ENCODE results near the gene HPS5. TPM values are rescaled to one million over a fixed set of nuclear protein-coding genes. Genes with fewer than 3 reads are reported as not detected.
"Not testable (repeated sequence)": the region's sequence is repeated elsewhere in the genome, so short reads cannot be mapped to it uniquely, and the experiment has no call there.

The HPS5 gene
- polyA plus RNA-seq, 1 donor, result 18.2 TPM

DNA sequence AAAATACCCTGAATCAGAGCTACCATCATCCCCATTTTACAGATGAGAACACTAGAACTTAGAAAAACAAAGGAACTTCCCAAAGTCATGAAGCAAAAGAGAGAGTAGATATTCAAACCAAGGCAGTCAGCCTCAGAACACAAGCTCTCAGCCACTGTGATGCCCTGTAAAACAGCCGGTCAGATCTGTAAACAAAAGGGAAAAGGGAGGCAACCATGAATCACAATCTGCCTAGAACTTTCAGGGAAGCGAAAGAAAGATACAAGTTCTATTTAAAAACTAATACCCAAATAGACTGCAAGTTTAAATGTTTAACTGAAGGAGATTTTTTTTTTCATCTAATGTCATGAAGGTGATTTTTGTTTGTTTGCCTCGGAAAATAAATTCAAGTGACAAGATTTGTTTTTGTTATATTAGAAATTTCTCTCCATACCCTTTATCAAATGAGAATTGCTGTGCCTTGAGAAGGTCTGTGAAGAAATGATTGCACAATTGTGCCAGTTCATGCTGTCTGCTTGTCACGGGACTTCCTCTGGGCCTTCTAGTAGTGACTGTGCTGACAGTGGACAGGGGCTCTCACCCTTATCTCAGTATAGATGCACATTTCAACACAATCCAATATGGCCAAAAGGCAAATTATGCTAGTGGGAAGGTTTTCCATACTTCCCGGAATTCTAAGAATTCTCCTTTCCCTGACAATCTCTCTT is 44.2 kb downstream of the HPS5 start:
- peaks cover 2% of the 10 kb centered on the region for H3K9me3 ChIP-seq (ENCODE audit: control insufficient read depth, low read depth, low read length)
- H3K36me3 ChIP-seq (ENCODE audit: control insufficient read depth, insufficient read depth, low read length), result peaks cover 27% of the 10 kb centered on the region
- H3K4me3 ChIP-seq (ENCODE audit: low read length), result no peak overlapping the region
- H3K27ac ChIP-seq (ENCODE audit: low read length), result no peak overlapping the region
- H3K4me1 ChIP-seq (ENCODE audit: control insufficient read depth, insufficient read depth, low read length), result no peaks in the 10 kb centered on the region
- no peaks in the 10 kb centered on the region for H3K27me3 ChIP-seq (ENCODE audit: control insufficient read depth, insufficient read depth, low read length)
- WGBS (ENCODE audit: insufficient coverage, low lambda C conversion rate), result 89% methylated on average over 4 of the region's 5 CpGs
- no peak for DNase-seq

DNA sequence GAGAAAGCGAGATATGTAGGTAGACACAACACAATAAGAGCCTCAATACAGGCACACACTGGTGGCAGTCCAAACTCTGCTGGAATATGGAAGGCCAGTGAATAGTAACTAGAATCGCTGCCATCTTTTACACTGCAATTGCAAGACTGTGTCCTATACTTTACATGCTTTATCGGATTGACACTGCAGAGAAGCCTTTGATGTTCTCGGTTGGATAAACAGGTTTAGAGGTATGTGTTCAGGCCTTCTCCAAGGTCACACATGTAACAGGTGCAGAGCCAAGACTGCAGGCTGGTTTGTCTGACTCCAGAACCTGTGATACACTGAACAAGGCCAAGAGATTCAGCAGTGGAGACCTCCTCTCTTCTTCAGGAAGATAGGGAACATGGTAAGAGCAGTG is 50.7 kb downstream of the HPS5 start:
- Histone ChIP-seq H3K27ac (ENCODE audit: low read length) (no peak overlapping the region), H3K4me1 (ENCODE audit: control insufficient read depth, insufficient read depth, low read length) (no peaks in the 10 kb centered on the region), H3K9me3 (ENCODE audit: control insufficient read depth, low read depth, low read length) (no peaks in the 10 kb centered on the region), H3K27me3 (ENCODE audit: control insufficient read depth, insufficient read depth, low read length) (no peaks in the 10 kb centered on the region), H3K4me3 (ENCODE audit: low read length) (no peak overlapping the region), H3K36me3 (ENCODE audit: control insufficient read depth, insufficient read depth, low read length) (no peaks in the 10 kb centered on the region)
- DNase-seq, result no peak
- WGBS (ENCODE audit: insufficient coverage, low lambda C conversion rate), result 100% methylated on average over 1 of the region's 4 CpGs

DNA sequence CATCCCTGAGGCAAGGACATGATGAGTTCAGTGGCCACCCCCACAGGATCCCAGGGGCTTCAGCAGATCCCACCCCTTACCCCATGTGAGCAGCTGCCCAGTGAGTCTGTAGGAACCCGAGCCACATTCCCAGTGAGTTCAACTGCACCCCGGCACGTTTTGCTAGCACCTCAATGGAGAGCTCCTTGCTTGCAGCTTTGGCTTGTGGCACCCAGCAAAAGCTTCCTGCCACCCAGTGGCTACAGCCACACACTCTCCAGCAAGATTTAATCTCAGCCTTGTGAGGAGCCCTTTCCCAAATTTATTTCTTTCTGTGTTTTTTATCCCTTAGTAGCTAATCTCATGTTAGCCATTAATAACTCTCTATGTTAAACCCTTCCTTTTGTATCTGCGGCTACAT is 51.8 kb downstream of the HPS5 start:
- DNase-seq, result no peak

DNA sequence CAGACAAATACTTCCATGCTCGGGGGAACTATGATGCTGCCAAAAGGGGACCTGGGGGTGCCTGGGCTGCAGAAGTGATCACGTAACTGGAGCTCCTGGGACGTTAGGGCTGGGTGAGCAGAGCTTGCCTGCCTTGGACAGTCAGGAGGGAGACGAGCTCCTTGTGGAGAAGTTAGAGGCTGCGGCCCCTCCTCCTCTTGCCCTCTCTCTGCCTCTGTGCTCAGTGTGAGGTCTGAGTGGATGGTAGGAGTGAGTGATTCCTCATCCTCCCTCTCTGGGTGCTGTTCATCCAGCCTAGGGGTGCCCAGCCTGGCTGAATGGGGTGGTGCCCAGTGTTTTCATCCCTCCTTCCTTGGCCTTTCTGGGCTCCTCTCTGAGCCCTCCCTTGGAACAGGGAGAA is 52.7 kb downstream of the HPS5 start:
- not testable (repeated sequence) for H3K4me3 ChIP-seq (ENCODE audit: low read length); H3K27me3 ChIP-seq (ENCODE audit: control insufficient read depth, insufficient read depth, low read length); DNase-seq; H3K36me3 ChIP-seq (ENCODE audit: control insufficient read depth, insufficient read depth, low read length); H3K4me1 ChIP-seq (ENCODE audit: control insufficient read depth, insufficient read depth, low read length); H3K27ac ChIP-seq (ENCODE audit: low read length); H3K9me3 ChIP-seq (ENCODE audit: control insufficient read depth, low read depth, low read length)
- WGBS (ENCODE audit: insufficient coverage, low lambda C conversion rate), result no CpG with 5 or more reads among the region's 5 CpGs

More for the DNA sequence above, 51.8 kb downstream of the HPS5 start:
- Histone ChIP-seq H3K4me3 (ENCODE audit: low read length) (no peak overlapping the region), H3K4me1 (ENCODE audit: control insufficient read depth, insufficient read depth, low read length) (no peaks in the 10 kb centered on the region), H3K36me3 (ENCODE audit: control insufficient read depth, insufficient read depth, low read length) (no peaks in the 10 kb centered on the region), H3K9me3 (ENCODE audit: control insufficient read depth, low read depth, low read length) (no peaks in the 10 kb centered on the region), H3K27me3 (ENCODE audit: control insufficient read depth, insufficient read depth, low read length) (peaks cover 5% of the 10 kb centered on the region), H3K27ac (ENCODE audit: low read length) (no peak overlapping the region)
- WGBS (ENCODE audit: insufficient coverage, low lambda C conversion rate), result 80% methylated on average over 1 of the region's 4 CpGs

DNA sequence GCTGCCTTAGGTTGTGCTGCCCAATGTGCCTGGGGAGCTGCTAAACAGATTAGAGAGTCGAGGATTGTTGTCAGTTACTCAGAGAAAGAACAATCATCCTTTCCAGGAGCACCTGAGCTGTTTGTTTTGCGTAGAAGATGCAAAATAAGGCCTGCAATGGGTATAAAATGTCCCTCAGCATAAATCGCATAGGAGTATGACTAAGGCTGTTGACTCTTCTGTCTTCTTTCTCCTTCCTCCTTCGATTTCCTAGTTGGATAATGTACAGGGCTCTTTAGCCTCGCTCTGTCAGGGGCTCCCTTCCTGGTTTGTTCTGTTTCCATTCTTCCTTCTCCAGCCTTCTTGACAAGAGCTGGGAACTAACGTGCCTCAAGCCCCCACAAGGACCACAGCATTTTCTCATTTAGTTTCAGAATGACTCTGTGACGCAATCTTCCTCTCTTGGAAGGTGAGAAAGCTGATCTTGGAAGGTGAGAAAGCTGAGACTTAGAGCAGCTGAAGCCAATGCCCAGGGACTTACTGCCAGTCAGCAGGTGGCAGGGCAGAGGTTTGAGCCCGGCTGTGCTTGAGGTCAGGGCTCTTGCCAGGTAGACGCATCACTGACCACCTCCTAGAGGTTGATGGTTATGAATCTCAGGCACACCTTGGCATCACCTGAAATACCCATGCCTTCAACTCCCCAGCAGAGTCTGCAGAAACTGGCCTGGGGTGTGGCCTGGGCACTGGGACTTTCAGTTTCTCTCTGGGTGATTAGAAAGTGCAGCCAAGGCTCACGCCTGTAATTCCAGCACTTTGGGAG is 54.4 kb downstream of the HPS5 start:
- no CpG with 5 or more reads among the region's 10 CpGs for WGBS (ENCODE audit: insufficient coverage, low lambda C conversion rate)
- H3K27me3 ChIP-seq (ENCODE audit: control insufficient read depth, insufficient read depth, low read length); H3K27ac ChIP-seq (ENCODE audit: low read length); H3K4me3 ChIP-seq (ENCODE audit: low read length); DNase-seq; H3K4me1 ChIP-seq (ENCODE audit: control insufficient read depth, insufficient read depth, low read length); H3K9me3 ChIP-seq (ENCODE audit: control insufficient read depth, low read depth, low read length); H3K36me3 ChIP-seq (ENCODE audit: control insufficient read depth, insufficient read depth, low read length): not testable (repeated sequence)

DNA sequence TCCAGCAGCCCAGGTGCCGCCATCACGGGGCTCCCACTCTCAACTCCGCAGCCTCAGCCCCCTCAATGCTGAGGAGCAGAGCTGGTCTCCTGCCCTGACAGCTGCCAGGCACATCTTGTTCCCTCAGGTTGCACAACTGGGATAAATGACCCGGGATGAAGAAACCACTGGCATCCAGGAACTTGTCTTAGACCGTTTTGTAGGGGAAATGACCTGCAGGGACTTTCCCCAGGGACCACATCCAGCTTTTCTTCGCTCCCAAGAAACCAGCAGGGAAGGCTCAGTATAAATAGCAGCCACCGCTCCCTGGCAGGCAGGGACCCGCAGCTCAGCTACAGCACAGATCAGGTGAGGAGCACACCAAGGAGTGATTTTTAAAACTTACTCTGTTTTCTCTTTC is 56.0 kb downstream of the HPS5 start, which contains the start of gene SAA1:
SAA1 (plus strand) TSS at position 316 of the 400 bp plus-strand sequence. CDS start 624 bp downstream, outside the sequence.
- Histone ChIP-seq H3K27me3 (ENCODE audit: control insufficient read depth, insufficient read depth, low read length) (peaks cover 5% of the 10 kb centered on the region), H3K4me1 (ENCODE audit: control insufficient read depth, insufficient read depth, low read length) (no peaks in the 10 kb centered on the region), H3K36me3 (ENCODE audit: control insufficient read depth, insufficient read depth, low read length) (no peaks in the 10 kb centered on the region), H3K27ac (ENCODE audit: low read length) (no peak within 1 kb of the TSS), H3K9me3 (ENCODE audit: control insufficient read depth, low read depth, low read length) (no peaks in the 10 kb centered on the region), H3K4me3 (ENCODE audit: low read length) (no peak within 1 kb of the TSS)
- no CpG with 5 or more reads among the region's 8 CpGs for WGBS (ENCODE audit: insufficient coverage, low lambda C conversion rate)
- DNase-seq, result no peak

DNA sequence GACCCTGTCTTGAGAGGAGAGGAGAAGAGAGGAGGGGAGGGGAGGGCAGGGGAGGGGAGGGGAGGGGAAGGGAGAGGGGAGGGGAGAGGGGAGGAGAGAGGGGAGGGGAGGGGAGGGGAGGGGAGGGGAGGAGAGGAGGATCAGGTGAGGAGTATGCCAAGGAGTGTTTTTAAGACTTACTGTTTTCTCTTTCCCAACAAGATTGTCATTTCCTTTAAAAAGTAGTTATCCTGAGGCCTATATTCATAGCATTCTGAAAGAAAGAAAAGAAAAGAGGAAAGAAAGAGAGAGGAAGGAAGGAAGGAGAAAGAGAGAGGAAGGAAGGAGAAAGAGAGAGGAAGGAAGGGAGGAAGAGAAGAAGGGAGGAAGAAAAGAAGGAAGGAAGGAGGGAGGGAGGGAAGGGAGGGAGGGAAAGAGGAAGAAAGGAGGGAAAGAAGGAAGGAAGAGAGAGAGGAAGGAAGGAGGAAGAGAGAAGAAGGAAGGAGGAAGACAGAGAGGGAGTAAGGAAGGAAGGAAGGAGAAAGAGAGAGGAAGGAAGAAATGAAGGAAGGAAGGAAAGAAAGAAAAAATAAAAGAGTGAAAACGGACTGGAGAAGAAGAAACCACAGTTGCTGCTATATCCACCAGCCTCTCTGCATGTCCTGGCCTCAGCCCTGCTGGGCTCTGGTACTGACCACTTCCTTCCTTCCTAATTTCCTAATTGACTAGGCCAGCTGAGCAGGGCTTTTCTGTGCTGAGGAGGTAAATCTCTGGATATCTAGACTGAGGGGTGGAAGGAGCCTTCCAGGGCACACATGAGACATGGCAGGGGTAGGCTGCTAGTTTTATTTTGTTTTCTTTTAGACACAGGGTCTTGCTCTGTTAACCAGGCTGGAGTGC is 57.0 kb downstream of the HPS5 start:
- no peak for DNase-seq
- 80% methylated on average over 1 of the region's 1 CpG for WGBS (ENCODE audit: insufficient coverage, low lambda C conversion rate)
- no peaks in the 10 kb centered on the region for H3K4me1 ChIP-seq (ENCODE audit: control insufficient read depth, insufficient read depth, low read length)
- H3K36me3 ChIP-seq (ENCODE audit: control insufficient read depth, insufficient read depth, low read length), result no peaks in the 10 kb centered on the region
- no peak overlapping the region for H3K4me3 ChIP-seq (ENCODE audit: low read length)
- H3K9me3 ChIP-seq (ENCODE audit: control insufficient read depth, low read depth, low read length), result no peaks in the 10 kb centered on the region
- no peak overlapping the region for H3K27ac ChIP-seq (ENCODE audit: low read length)
- peaks cover 5% of the 10 kb centered on the region for H3K27me3 ChIP-seq (ENCODE audit: control insufficient read depth, insufficient read depth, low read length)

DNA sequence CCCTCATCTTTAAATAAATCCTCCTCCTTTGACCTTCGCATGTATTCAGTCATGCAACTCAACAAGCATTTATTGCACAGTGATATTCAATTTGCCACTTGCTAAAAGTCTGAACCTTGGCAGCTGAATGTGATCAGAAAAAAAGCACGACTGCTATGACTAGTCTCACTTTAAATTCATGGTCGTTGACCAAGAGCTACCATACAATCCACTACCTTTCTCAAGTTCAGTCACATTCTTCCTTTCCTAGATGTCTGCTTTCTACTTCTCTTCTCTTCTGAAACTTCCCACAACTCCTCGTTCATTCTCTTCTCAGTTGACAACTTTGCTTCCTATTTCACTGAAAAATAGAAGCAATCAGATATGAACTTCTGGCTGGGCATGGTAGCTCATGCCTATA is 57.9 kb downstream of the HPS5 start:
- Histone ChIP-seq H3K27me3 (ENCODE audit: control insufficient read depth, insufficient read depth, low read length) (peaks cover 5% of the 10 kb centered on the region), H3K27ac (ENCODE audit: low read length) (no peak overlapping the region), H3K36me3 (ENCODE audit: control insufficient read depth, insufficient read depth, low read length) (no peaks in the 10 kb centered on the region), H3K9me3 (ENCODE audit: control insufficient read depth, low read depth, low read length) (no peaks in the 10 kb centered on the region), H3K4me3 (ENCODE audit: low read length) (no peak overlapping the region), H3K4me1 (ENCODE audit: control insufficient read depth, insufficient read depth, low read length) (no peaks in the 10 kb centered on the region)
- WGBS (ENCODE audit: insufficient coverage, low lambda C conversion rate), result 71% methylated on average over 1 of the region's 4 CpGs
- no peak for DNase-seq

DNA sequence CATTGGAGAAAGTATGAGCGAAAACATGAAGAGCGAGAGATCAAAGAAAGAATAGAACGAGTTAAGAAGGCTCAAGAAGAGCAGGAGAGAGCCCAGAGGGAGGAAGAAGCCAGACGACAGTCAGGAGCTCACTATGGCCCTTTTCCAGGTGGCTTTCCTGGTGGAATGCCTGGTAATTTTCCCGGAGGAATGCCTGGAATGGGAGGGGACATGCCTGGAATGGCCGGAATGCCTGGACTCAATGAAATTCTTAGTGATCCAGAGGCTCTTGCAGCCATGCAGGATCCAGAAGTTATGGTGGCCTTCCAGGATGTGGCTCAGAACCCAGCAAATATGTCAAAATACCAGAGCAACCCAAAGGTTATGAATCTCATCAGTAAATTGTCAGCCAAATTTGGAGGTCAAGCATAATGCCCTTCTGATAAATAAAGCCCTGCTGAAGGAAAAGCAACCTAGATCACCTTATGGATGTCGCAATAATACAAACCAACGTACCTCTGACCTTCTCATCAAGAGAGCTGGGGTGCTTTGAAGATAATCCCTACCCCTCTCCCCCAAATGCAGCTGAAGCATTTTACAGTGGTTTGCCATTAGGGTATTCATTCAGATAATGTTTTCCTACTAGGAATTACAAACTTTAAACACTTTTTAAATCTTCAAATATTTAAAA is 59.1 kb downstream of the HPS5 start:
- 100% methylated on average over 2 of the region's 8 CpGs for WGBS (ENCODE audit: insufficient coverage, low lambda C conversion rate)
- H3K9me3 ChIP-seq (ENCODE audit: control insufficient read depth, low read depth, low read length), result not testable (repeated sequence)

DNA sequence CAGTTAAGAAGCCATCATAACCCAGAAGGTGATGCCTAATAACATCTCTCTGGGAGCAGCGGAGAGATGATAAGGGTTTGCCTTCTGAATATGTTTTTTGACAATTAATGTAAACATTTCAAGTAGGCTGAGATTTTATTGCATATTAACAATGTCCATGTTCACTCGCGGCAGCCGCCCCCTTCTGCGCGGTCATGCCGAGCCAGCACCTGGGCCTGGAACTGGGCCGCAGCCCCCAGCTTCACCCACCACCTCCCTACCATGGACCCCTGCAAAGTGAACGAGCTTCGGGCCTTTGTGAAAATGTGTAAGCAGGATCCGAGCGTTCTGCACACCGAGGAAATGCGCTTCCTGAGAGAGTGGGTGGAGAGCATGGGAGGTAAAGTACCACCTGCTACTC is 60.2 kb downstream of the HPS5 start:
- DNase-seq, result no peak
- Histone ChIP-seq H3K9me3 (ENCODE audit: control insufficient read depth, low read depth, low read length) (no peaks in the 10 kb centered on the region), H3K27ac (ENCODE audit: low read length) (no peak overlapping the region), H3K36me3 (ENCODE audit: control insufficient read depth, insufficient read depth, low read length) (no peaks in the 10 kb centered on the region), H3K4me3 (ENCODE audit: low read length) (no peak overlapping the region), H3K27me3 (ENCODE audit: control insufficient read depth, insufficient read depth, low read length) (peaks cover 5% of the 10 kb centered on the region), H3K4me1 (ENCODE audit: control insufficient read depth, insufficient read depth, low read length) (no peaks in the 10 kb centered on the region)
- WGBS (ENCODE audit: insufficient coverage, low lambda C conversion rate), result 81% methylated on average over 3 of the region's 14 CpGs

More for the DNA sequence above, 59.1 kb downstream of the HPS5 start:
- H3K4me1 ChIP-seq (ENCODE audit: control insufficient read depth, insufficient read depth, low read length); H3K36me3 ChIP-seq (ENCODE audit: control insufficient read depth, insufficient read depth, low read length); H3K27ac ChIP-seq (ENCODE audit: low read length); H3K27me3 ChIP-seq (ENCODE audit: control insufficient read depth, insufficient read depth, low read length); DNase-seq; H3K4me3 ChIP-seq (ENCODE audit: low read length): not testable (repeated sequence)
